Spleen (tissue), 11 donors: ENCODE results near the gene EFCAB8. TPM values are rescaled to one million over a fixed set of nuclear protein-coding genes. Genes with fewer than 3 reads are reported as not detected.

Experiments used
- DNase-seq: peaks from one replicate; pipeline ENCODE4 v3.0.0-alpha.2; 2020
- H3K27ac ChIP-seq, 8 donors: fragments of 200-600 bp; sonication (generic) in 7 of 8; 1 replicate in 4 of 8; 2 replicates in 4 of 8; pipeline versions ENCODE4 v1.5.0 to v1.8.0; 2016 to 2021; ENCODE audit warnings: inconsistent platforms in 4 of 8, mild to moderate bottlenecking in 4 of 8, moderate library complexity in 1 of 8
- H3K27me3 ChIP-seq, 7 donors: fragments of 200-600 bp; sonication (generic) in 6 of 7; replicated peaks in 1 of 7; 1 replicate in 4 of 7; 2 replicates in 3 of 7; pipeline versions ENCODE4 v1.5.0 to v1.8.0; 2016 to 2021; ENCODE audit warnings: inconsistent platforms in 3 of 7, mild to moderate bottlenecking in 1 of 7
- H3K36me3 ChIP-seq, 6 donors: fragments of 200-600 bp; sonication (generic) in 5 of 6; 1 replicate in 4 of 6; 2 replicates in 2 of 6; pipeline versions ENCODE4 v1.5.0 to v1.8.0; 2016 to 2021; ENCODE audit warnings: inconsistent platforms in 2 of 6
- H3K4me1 ChIP-seq, 6 donors: fragments of 200-600 bp; sonication (generic) in 5 of 6; 1 replicate in 3 of 6; 2 replicates in 3 of 6; pipeline versions ENCODE4 v1.5.0 to v1.8.0; 2016 to 2021; ENCODE audit warnings: inconsistent platforms in 3 of 6
- H3K4me3 ChIP-seq, 8 donors: fragments of 200-600 bp; sonication (generic) in 7 of 8; 1 replicate in 4 of 8; 2 replicates in 4 of 8; pipeline versions ENCODE4 v1.5.0 to v1.8.0; 2016 to 2021; ENCODE audit warnings: inconsistent platforms in 4 of 8, mild to moderate bottlenecking in 4 of 8, moderate library complexity in 2 of 8
- H3K9me3 ChIP-seq, 8 donors: fragments of 200-600 bp; sonication (generic) in 7 of 8; 1 replicate in 4 of 8; 2 replicates in 4 of 8; pipeline versions ENCODE4 v1.5.0 to v1.8.0; 2016 to 2021; ENCODE audit warnings: inconsistent platforms in 4 of 8
- CTCF ChIP-seq, 11 experiments: fragments of 200-600 bp in 7 of 11; fragments of 450-650 bp in 4 of 11; sonication (generic) in 4 of 11; IDR thresholded peaks in 8 of 11; conservative IDR thresholded peaks in 3 of 11; 1 replicate in 7 of 11; 2 replicates in 4 of 11; pipeline versions ENCODE4 v1.4.0 to v1.8.0; 2016 to 2021; ENCODE audit warnings: antibody characterized with exemption in 11 of 11, inconsistent platforms in 4 of 11, mild to moderate bottlenecking in 1 of 11
- POLR2A ChIP-seq, 3 donors: fragments of 450-650 bp; IDR thresholded peaks; one replicate each; pipeline ENCODE4 v1.5.1; 2017; ENCODE audit warnings: antibody characterized with exemption in 3 of 3, mild to moderate bottlenecking in 1 of 3
- POLR2AphosphoS5 ChIP-seq, 3 donors: sonication (generic); formaldehyde crosslinking; IDR thresholded peaks; one replicate each; pipeline ENCODE4 v1.5.1; 2017; ENCODE audit warnings: antibody characterized with exemption in 3 of 3
- WGBS, 5 donors: extraction: QIAGEN DNeasy Blood & Tissue Kit in 3 of 5; methylation state at CpG; one replicate each; pipeline versions ENCODE4 v1.1.5 to v1.1.7; 2013 to 2018; 5-methylcytosine and 5-hydroxymethylcytosine counted together
- intact Hi-C: fragments of 100-400 bp; cut with DNase I; formaldehyde crosslinking; loops from one replicate; pipeline ENCODE4 v1.15.0; 2023; ENCODE audit warnings: low total_unique reads
- polyA plus RNA-seq, 3 donors: library from polyadenylated mRNA; stranded (reverse); fragments of 200-250 nt; gene quantifications; one replicate each; pipeline ENCODE4 v1.2.1, GENCODE V29; 2013
- total RNA-seq, 7 donors: library from RNA; depleted of rRNA in 3 of 7; stranded (reverse); fragments of >200 nt in 3 of 7; fragmentation: NEBNext Ultra II Directional in 4 of 7; extraction: Animal tissue kit (Norgen Biotek cat#: 25700) in 4 of 7; gene quantifications; one replicate each; pipeline versions ENCODE4 v1.1.0 to v1.2.1, GENCODE V29; 2016 to 2021
- donor health status: healthy with polysubstance abuse.
- donor health status: DM: no; HTN: no; CAD: no; lungs with moderate emphysema.
- donor health status: DM: no; HTN: no; CAD: no.
- donor health status: Bipolar disorder and iron deficiency.
- donor health status: healthy.
- donor health status: DM: no; HTN: no; CAD: no.
- donor health status: DM: yes; HTN: yes; CAD: no.

EFCAB8 gene
- total and polyA plus RNA-seq, 10 donors, result 0.06 to 4.2 (median 1.0) TPM

DNA sequence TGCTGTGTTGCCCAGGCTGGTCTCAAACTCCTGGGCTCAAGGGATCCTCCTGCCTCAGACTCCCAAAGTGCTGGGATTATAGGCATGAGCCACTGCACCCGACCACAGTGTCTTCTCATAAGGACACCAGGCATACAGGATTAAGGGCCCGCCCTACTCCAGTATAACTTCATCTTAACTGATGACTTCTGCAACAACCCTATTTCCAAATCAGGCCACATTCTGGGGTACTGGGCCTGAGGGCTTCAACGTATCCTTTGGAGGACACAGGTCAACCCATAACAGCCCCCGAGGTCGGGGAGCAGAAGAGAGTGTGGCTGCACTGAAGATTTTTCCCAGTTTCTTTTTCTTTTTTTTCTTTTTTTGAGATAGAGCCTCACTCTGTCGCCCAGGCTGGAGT, 105.9 kb downstream of the EFCAB8 start:
- Histone ChIP-seq H3K27ac (no peak overlapping the region), H3K4me3 (no peak overlapping the region), H3K27me3 (no peaks in the 10 kb centered on the region), H3K4me1 (peaks cover 6 to 46% (median 43%) of the 10 kb centered on the region in 6 donors), H3K9me3 (no peaks in the 10 kb centered on the region), H3K36me3 (no peaks in the 10 kb centered on the region)
- no peak for TF ChIP-seq POLR2AphosphoS5 (IDR thresholded peaks at IDR 0.05)
- no peak for TF ChIP-seq CTCF (IDR thresholded peaks at IDR 0.05 in 8 of 11, conservative IDR thresholded peaks at IDR 0.05 in 3 of 11)
- no peak for DNase-seq
- intact Hi-C loops, result no loop called here
- 84 to 95% (median 89%) methylated on average over 6 of the region's 6 CpGs for whole genome bisulfite sequencing, 5 donors

- Histone ChIP-seq H3K27me3 (no peaks in the 10 kb centered on the region), H3K36me3 (no peaks in the 10 kb centered on the region), H3K4me3 (no peak overlapping the region), H3K9me3 (no peaks in the 10 kb centered on the region), H3K27ac (peak overlapping the region in 3 of 8 donors; percentile 42 to 95 (median 88)), H3K4me1 (peaks cover 6 to 51% (median 48%) of the 10 kb centered on the region in 6 donors)
- intact Hi-C loops, result no loop called here
- WGBS, 5 donors, result 72 to 92% (median 82%) methylated on average over 8 of the region's 8 CpGs
- TF ChIP-seq POLR2A (IDR thresholded peaks at IDR 0.05) (no peak), POLR2AphosphoS5 (IDR thresholded peaks at IDR 0.05) (no peak), CTCF (IDR thresholded peaks at IDR 0.05 in 8 of 11, conservative IDR thresholded peaks at IDR 0.05 in 3 of 11) (no peak)
- DNase-seq, result no peak
Measured at GRCh38 chr20:32965115-32965514, 106.4 kb downstream of the EFCAB8 start.

GRCh38 chr20:32965581-32966373, 107.1 kb downstream of the EFCAB8 start:
- Histone ChIP-seq H3K4me3 (no peak overlapping the region), H3K36me3 (no peaks in the 10 kb centered on the region), H3K9me3 (no peaks in the 10 kb centered on the region), H3K4me1 (peaks cover 6 to 58% (median 55%) of the 10 kb centered on the region in 6 donors), H3K27me3 (no peaks in the 10 kb centered on the region), H3K27ac (peak overlapping the region in 4 of 8 donors; percentile 9 to 95 (median 65))
- intact Hi-C loops, result no loop called here
- peak; percentile 76 for DNase-seq
- TF ChIP-seq POLR2AphosphoS5 (IDR thresholded peaks at IDR 0.05) (no peak), POLR2A (IDR thresholded peaks at IDR 0.05) (no peak), CTCF (IDR thresholded peaks at IDR 0.05 in 8 of 11, conservative IDR thresholded peaks at IDR 0.05 in 3 of 11) (no peak)
- WGBS, 5 donors, result 58 to 72% (median 66%) methylated on average over 11 to 12 of the region's 12 CpGs

DNA sequence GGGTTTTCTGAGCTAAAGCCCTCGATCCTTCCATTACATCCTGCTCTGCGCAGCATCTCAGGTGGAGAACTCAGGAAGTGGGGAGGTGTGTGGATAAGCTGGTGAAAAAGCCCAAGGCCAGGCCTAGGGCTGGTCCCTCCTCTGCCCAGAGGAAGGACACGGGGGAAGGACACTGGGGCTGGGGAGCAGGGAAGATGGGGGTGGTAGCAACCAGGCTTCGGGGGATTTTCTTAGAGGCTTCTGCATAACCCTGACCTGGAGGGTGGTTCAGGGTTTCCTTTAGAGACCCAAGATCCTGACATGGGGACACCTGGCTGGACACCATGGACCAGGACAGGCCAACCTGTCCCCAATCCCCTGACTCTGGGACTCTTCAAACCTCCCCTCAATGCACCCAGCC, 107.7 kb downstream of the EFCAB8 start:
- H3K4me3 ChIP-seq, result no peak overlapping the region
- TF ChIP-seq CTCF (IDR thresholded peaks at IDR 0.05 in 8 of 11, conservative IDR thresholded peaks at IDR 0.05 in 3 of 11), result no peak
- TF ChIP-seq POLR2A (IDR thresholded peaks at IDR 0.05), result no peak
- no peak for TF ChIP-seq POLR2AphosphoS5 (IDR thresholded peaks at IDR 0.05)
- no peaks in the 10 kb centered on the region for H3K9me3 ChIP-seq
- peaks cover 9 to 64% (median 61%) of the 10 kb centered on the region in 6 donors for H3K4me1 ChIP-seq
- WGBS, 5 donors, result 74 to 85% (median 77%) methylated on average over 4 of the region's 4 CpGs
- no peaks in the 10 kb centered on the region for H3K36me3 ChIP-seq
- H3K27ac ChIP-seq, result peak overlapping the region in 4 of 8 donors; percentile 42 to 95 (median 76)
- no peak for DNase-seq
- intact Hi-C loops, result no loop called here
- no peaks in the 10 kb centered on the region for H3K27me3 ChIP-seq
